Measurements from ENCODE around the gene GSK3B. TPM values are rescaled to one million over a fixed set of nuclear protein-coding genes. Genes with fewer than 3 reads are reported as not detected.
A peak's percentile ranks its signal among the peaks of the same experiment; 100 is the strongest.

Gene GSK3B
- total RNA-seq, 1 donor from 2014 or later, result 65.4 TPM

GRCh38 chr3:120090422-120090821 is 3.8 kb downstream of the GSK3B start:
- Mint-ChIP-seq H3K9me3 (no peaks in the 10 kb centered on the region), H3K27me3 (ENCODE audit: low read depth) (no peaks in the 10 kb centered on the region), H3K4me1 (peaks cover 17% of the 10 kb centered on the region), H3K4me3 (no peak overlapping the region), H3K36me3 (peaks cover 9% of the 10 kb centered on the region), H3K27ac (no peak overlapping the region)
- TF ChIP-seq CTCF (IDR thresholded peaks at IDR 0.05; ENCODE audit: unreplicated experiment), result no peak
- DNase-seq (ENCODE audit: low spot score in 2 of 2, unreplicated experiment in 2 of 2), result no peak

GRCh38 chr3:120089089-120089488 is 5.2 kb downstream of the GSK3B start:
- no peak for TF ChIP-seq CTCF (IDR thresholded peaks at IDR 0.05; ENCODE audit: unreplicated experiment)
- no peaks in the 10 kb centered on the region for H3K27me3 Mint-ChIP-seq (ENCODE audit: low read depth)
- peaks cover 9% of the 10 kb centered on the region for H3K36me3 Mint-ChIP-seq
- no peaks in the 10 kb centered on the region for H3K9me3 Mint-ChIP-seq
- H3K27ac Mint-ChIP-seq, result no peak overlapping the region
- H3K4me3 Mint-ChIP-seq, result no peak overlapping the region
- H3K4me1 Mint-ChIP-seq, result peaks cover 19% of the 10 kb centered on the region
- no peak for DNase-seq (ENCODE audit: low spot score in 2 of 2, unreplicated experiment in 2 of 2)

- Mint-ChIP-seq H3K36me3 (peaks cover 9% of the 10 kb centered on the region), H3K4me3 (no peak overlapping the region), H3K9me3 (no peaks in the 10 kb centered on the region), H3K27ac (no peak overlapping the region), H3K27me3 (ENCODE audit: low read depth) (no peaks in the 10 kb centered on the region), H3K4me1 (peaks cover 20% of the 10 kb centered on the region)
- no peak for DNase-seq (ENCODE audit: low spot score in 2 of 2, unreplicated experiment in 2 of 2)
- TF ChIP-seq CTCF (IDR thresholded peaks at IDR 0.05; ENCODE audit: unreplicated experiment), result no peak
Observed at GRCh38 chr3:120088622-120089021, 5.6 kb downstream of the GSK3B start.

GRCh38 chr3:120081719-120082118 is 12.5 kb downstream of the GSK3B start:
- Mint-ChIP-seq H3K36me3 (peaks cover 7% of the 10 kb centered on the region), H3K4me3 (no peak overlapping the region), H3K4me1 (peaks cover 23% of the 10 kb centered on the region), H3K27ac (peak overlapping the region; percentile 25), H3K9me3 (peaks cover 3% of the 10 kb centered on the region), H3K27me3 (ENCODE audit: low read depth) (no peaks in the 10 kb centered on the region)
- no peak for TF ChIP-seq CTCF (IDR thresholded peaks at IDR 0.05; ENCODE audit: unreplicated experiment)
- DNase-seq (ENCODE audit: low spot score in 2 of 2, unreplicated experiment in 2 of 2), result no peak

GRCh38 chr3:120080836-120081235 is 13.4 kb downstream of the GSK3B start:
- Mint-ChIP-seq H3K27me3 (ENCODE audit: low read depth) (no peaks in the 10 kb centered on the region), H3K27ac (no peak overlapping the region), H3K4me3 (no peak overlapping the region), H3K4me1 (peaks cover 19% of the 10 kb centered on the region), H3K36me3 (peaks cover 9% of the 10 kb centered on the region), H3K9me3 (peaks cover 3% of the 10 kb centered on the region)
- TF ChIP-seq CTCF (IDR thresholded peaks at IDR 0.05; ENCODE audit: unreplicated experiment), result no peak
- no peak for DNase-seq (ENCODE audit: low spot score in 2 of 2, unreplicated experiment in 2 of 2)

GRCh38 chr3:120077731-120078130 is 16.5 kb downstream of the GSK3B start:
- no peak for TF ChIP-seq CTCF (IDR thresholded peaks at IDR 0.05; ENCODE audit: unreplicated experiment)
- H3K27ac Mint-ChIP-seq, result peak overlapping the region; percentile 66
- H3K4me3 Mint-ChIP-seq, result no peak overlapping the region
- H3K4me1 Mint-ChIP-seq, result peaks cover 9% of the 10 kb centered on the region
- peaks cover 9% of the 10 kb centered on the region for H3K9me3 Mint-ChIP-seq
- H3K27me3 Mint-ChIP-seq (ENCODE audit: low read depth), result no peaks in the 10 kb centered on the region
- no peak for DNase-seq (ENCODE audit: low spot score in 2 of 2, unreplicated experiment in 2 of 2)
- H3K36me3 Mint-ChIP-seq, result peaks cover 25% of the 10 kb centered on the region
